DND-41 (cell line): ENCODE results near the gene SMCO2.

Experiments
- ATAC-seq: fragments of 200-7000 bp; cut with Tn5 transposase; 3 replicates; pipeline ENCODE4 v1.9.1; 2021; ENCODE audit warnings: low read depth; ENCODE audit not compliant: insufficient read depth
- DNase-seq: peaks from one replicate; pipeline ENCODE4 v3.0.0-alpha.2; 2020
- H2AFZ ChIP-seq: 2 replicates; pipeline ENCODE4 v1.6.0; 2012; ENCODE audit warnings: low read depth, low read length
- H3K27ac ChIP-seq: 2 replicates; pipeline ENCODE4 v1.5.1; 2012; ENCODE audit warnings: low read length, inconsistent platforms
- H3K27me3 ChIP-seq: fragments of 200-600 bp; sonication (generic); 2 replicates; pipeline ENCODE4 v1.6.0; 2012; ENCODE audit warnings: low read length, mild to moderate bottlenecking, inconsistent platforms; ENCODE audit not compliant: insufficient read depth, poor library complexity
- H3K36me3 ChIP-seq: 2 replicates; pipeline ENCODE4 v1.5.1; 2012; ENCODE audit warnings: low read length, inconsistent platforms; ENCODE audit not compliant: insufficient read depth
- H3K4me1 ChIP-seq: 2 replicates; pipeline ENCODE4 v1.5.1; 2012; ENCODE audit warnings: mild to moderate bottlenecking, low read length; ENCODE audit not compliant: insufficient read depth
- H3K4me2 ChIP-seq: 2 replicates; pipeline ENCODE4 v1.6.0; 2012; ENCODE audit warnings: mild to moderate bottlenecking, moderate library complexity, low read length, inconsistent platforms; ENCODE audit not compliant: insufficient read depth
- H3K4me3 ChIP-seq, 2 experiments: fragments of 200-600 bp in 1 of 2; shearing (Covaris generic) in 1 of 2; 2 replicates each; pipeline ENCODE4 v1.5.1; 2012 to 2016; ENCODE audit warnings: inconsistent platforms in 2 of 2, low read length in 2 of 2, mild to moderate bottlenecking in 2 of 2, low read depth in 1 of 2, moderate library complexity in 1 of 2
- H3K79me2 ChIP-seq: 2 replicates; pipeline ENCODE4 v1.6.0; 2012; ENCODE audit warnings: low read length, inconsistent platforms; ENCODE audit not compliant: insufficient read depth
- H3K9ac ChIP-seq: 2 replicates; pipeline ENCODE4 v1.6.0; 2012; ENCODE audit warnings: low read depth, mild to moderate bottlenecking, inconsistent platforms, low read length, moderate library complexity
- H3K9me3 ChIP-seq: 2 replicates; pipeline ENCODE4 v1.5.1; 2012; ENCODE audit warnings: low read length, moderate library complexity, mild to moderate bottlenecking, inconsistent platforms; ENCODE audit not compliant: insufficient read depth, severe bottlenecking
- H4K20me1 ChIP-seq: 2 replicates; pipeline ENCODE4 v1.6.0; 2012; ENCODE audit warnings: low read length; ENCODE audit not compliant: insufficient read depth
- EZH2 ChIP-seq: IDR thresholded peaks from 3 replicates; pipeline ENCODE4 v1.6.1; 2012; ENCODE audit warnings: borderline replicate concordance, low read depth, mild to moderate bottlenecking, moderate library complexity, low read length, inconsistent platforms; ENCODE audit not compliant: severe bottlenecking
- TF ChIP-seq, protein P1 (sequence below): IDR thresholded peaks from 2 replicates; pipeline ENCODE4 v1.5.1; 2012; ENCODE audit warnings: borderline replicate concordance, low read length, moderate library complexity, mild to moderate bottlenecking; ENCODE audit not compliant: poor library complexity, severe bottlenecking; ENCODE audit errors: extremely low read depth

The SMCO2 gene

DNA sequence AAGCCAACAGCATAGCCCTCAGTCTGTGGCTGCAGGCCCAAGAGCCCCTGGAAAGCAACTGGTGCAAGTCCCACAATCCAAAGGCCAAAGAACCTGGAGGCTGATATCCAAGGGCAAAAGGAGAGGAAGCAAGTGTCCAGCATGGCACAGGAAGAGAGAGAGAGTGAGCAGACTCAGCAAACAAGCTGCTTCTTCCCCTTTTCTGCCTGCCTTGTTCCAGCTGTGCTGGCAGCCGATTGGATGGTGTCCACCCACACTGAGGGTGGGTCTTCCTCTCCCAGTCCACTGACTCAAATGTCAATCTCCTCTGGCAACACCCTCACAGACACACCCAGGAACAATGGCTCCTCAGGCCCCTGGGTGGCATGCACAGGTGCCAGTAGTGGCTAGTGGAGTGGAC lies 33.5 kb downstream of the SMCO2 start:
- no peak for DNase-seq
- Histone ChIP-seq H3K4me1 (no peaks in the 10 kb centered on the region), H3K27me3 (no peaks in the 10 kb centered on the region), H2AFZ (no peak overlapping the region), H3K27ac (no peak overlapping the region), H4K20me1 (no peaks in the 10 kb centered on the region), H3K79me2 (no peaks in the 10 kb centered on the region), H3K9me3 (peaks cover 18% of the 10 kb centered on the region), H3K9ac (no peak overlapping the region), H3K36me3 (no peaks in the 10 kb centered on the region), H3K4me3 (no peak overlapping the region), H3K4me2 (no peak overlapping the region)
- ATAC-seq, result no peak
- TF ChIP-seq, protein P1, sequence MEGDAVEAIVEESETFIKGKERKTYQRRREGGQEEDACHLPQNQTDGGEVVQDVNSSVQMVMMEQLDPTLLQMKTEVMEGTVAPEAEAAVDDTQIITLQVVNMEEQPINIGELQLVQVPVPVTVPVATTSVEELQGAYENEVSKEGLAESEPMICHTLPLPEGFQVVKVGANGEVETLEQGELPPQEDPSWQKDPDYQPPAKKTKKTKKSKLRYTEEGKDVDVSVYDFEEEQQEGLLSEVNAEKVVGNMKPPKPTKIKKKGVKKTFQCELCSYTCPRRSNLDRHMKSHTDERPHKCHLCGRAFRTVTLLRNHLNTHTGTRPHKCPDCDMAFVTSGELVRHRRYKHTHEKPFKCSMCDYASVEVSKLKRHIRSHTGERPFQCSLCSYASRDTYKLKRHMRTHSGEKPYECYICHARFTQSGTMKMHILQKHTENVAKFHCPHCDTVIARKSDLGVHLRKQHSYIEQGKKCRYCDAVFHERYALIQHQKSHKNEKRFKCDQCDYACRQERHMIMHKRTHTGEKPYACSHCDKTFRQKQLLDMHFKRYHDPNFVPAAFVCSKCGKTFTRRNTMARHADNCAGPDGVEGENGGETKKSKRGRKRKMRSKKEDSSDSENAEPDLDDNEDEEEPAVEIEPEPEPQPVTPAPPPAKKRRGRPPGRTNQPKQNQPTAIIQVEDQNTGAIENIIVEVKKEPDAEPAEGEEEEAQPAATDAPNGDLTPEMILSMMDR, result no peak
- no peak for TF ChIP-seq EZH2

DNA sequence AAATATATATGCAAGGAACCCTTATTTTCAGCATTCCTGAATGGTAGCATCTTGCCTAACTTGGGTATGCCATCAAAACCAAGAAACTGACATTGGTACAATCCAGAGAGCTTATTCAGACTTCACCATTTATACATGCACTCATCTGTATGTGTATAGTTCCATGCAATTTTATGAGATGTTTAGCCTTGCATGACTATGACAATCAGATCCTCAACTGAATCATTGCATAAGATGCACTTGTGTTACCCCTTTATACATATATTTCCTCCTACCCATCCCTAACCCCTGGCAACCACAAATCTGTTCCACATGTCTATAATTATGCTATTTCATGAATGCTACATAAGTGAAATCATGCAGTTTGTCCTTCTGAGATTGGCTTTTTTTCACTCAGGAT lies 40.4 kb downstream of the SMCO2 start:
- Histone ChIP-seq H3K79me2 (no peaks in the 10 kb centered on the region), H2AFZ (no peak overlapping the region), H3K36me3 (no peaks in the 10 kb centered on the region), H3K27me3 (peaks cover 6% of the 10 kb centered on the region), H3K4me1 (no peaks in the 10 kb centered on the region), H4K20me1 (no peaks in the 10 kb centered on the region), H3K4me2 (no peak overlapping the region), H3K27ac (no peak overlapping the region), H3K9ac (no peak overlapping the region), H3K4me3 (no peak overlapping the region), H3K9me3 (no peaks in the 10 kb centered on the region)
- no peak for DNase-seq
- TF ChIP-seq EZH2, result no peak
- ATAC-seq, result no peak

DNA sequence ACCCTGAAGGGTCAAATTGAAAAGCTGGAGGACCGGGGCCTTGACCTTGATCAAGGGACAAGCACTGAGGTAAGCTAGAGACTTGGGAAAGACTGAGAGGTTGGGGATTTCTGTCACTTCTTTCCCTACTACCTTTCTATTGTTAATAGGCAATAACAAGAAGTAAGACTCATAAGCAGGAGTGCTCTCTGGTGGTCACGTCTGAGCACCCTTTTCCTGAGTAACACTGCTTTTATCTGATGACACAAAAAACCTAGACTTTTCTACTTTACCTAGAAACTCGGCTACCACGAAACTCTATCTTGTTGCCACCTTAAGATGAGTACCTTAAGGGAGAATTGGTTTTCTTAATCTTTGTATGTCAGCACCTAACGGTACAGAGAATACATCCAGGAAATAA lies 41.9 kb downstream of the SMCO2 start:
- no peaks in the 10 kb centered on the region for H3K4me1 ChIP-seq
- no peak overlapping the region for H3K4me3 ChIP-seq
- no peaks in the 10 kb centered on the region for H3K79me2 ChIP-seq
- no peak overlapping the region for H3K9ac ChIP-seq
- H3K27me3 ChIP-seq, result peaks cover 6% of the 10 kb centered on the region
- H3K36me3 ChIP-seq, result no peaks in the 10 kb centered on the region
- no peak for ATAC-seq
- DNase-seq, result no peak
- no peak overlapping the region for H2AFZ ChIP-seq
- no peak overlapping the region for H3K4me2 ChIP-seq
- no peak for TF ChIP-seq EZH2
- TF ChIP-seq, protein P1, result no peak
- no peak overlapping the region for H3K27ac ChIP-seq
- no peaks in the 10 kb centered on the region for H3K9me3 ChIP-seq
- no peaks in the 10 kb centered on the region for H4K20me1 ChIP-seq

DNA sequence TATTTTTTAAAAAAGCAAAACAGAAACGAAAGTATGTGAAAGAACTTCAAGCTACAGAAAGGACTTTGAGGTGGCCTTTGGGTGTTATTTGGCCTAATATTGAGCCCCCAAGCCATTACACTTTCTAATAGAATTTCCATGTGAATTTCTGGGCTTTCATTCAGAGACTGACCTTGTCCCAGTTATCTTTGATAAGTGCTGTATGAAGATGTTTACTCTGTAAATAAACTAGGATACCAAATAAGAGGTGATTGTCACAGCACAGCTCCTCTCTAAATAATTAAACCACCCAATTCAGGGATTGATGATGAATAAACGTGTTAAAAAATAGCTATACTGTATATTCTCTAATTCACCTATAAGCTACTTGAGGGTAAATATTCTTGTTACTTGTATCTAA lies 44.7 kb downstream of the SMCO2 start:
- no peaks in the 10 kb centered on the region for H4K20me1 ChIP-seq
- DNase-seq (no peak), ATAC-seq (no peak)
- no peak overlapping the region for H3K9ac ChIP-seq
- no peak overlapping the region for H3K4me3 ChIP-seq
- H3K36me3 ChIP-seq, result no peaks in the 10 kb centered on the region
- TF ChIP-seq, protein P1, result no peak
- TF ChIP-seq EZH2, result no peak
- H3K79me2 ChIP-seq, result no peaks in the 10 kb centered on the region
- H3K9me3 ChIP-seq, result no peaks in the 10 kb centered on the region
- no peaks in the 10 kb centered on the region for H3K4me1 ChIP-seq
- H3K4me2 ChIP-seq, result no peak overlapping the region
- H3K27me3 ChIP-seq, result peaks cover 3% of the 10 kb centered on the region
- H2AFZ ChIP-seq, result no peak overlapping the region
- H3K27ac ChIP-seq, result no peak overlapping the region
